Measurements from ENCODE around the gene PALS2. TPM values are rescaled to one million over a fixed set of nuclear protein-coding genes. Genes with fewer than 3 reads are reported as not detected.

Gene PALS2
- total RNA-seq, 1 donor = 48.0 TPM

DNA sequence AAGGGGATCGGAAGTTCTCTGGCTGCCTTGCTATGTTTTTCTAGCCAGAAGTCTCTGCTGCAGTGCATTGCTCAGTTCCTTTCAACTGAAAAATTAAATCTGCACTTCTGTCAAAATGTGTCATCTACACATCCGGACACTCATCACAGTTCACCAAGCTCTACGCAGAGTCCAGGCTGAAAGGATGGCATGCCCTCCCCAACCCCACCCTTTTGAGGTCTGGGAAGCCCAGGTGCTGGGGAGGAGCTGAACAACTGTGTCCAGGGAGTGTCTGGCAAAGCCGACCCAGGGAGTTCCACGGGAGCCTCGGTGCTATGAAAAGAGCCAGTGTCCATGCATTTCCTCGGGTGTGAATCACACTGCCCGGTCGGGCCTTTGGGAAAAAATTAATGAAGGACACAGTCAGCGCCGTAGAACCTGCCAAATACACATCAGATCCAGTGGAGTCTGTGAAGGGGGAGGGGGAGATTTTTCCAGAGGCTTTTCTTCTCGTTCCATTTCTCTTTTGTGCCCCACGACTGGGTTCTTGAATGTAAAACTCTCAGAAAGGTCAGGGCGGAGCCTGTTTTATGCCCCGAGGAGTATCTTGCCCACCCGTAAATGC lies 757 bp upstream of the PALS2 start:
- peak; percentile 52 for DNase-seq (ENCODE audit: low read depth)
- TF ChIP-seq, protein P1, sequence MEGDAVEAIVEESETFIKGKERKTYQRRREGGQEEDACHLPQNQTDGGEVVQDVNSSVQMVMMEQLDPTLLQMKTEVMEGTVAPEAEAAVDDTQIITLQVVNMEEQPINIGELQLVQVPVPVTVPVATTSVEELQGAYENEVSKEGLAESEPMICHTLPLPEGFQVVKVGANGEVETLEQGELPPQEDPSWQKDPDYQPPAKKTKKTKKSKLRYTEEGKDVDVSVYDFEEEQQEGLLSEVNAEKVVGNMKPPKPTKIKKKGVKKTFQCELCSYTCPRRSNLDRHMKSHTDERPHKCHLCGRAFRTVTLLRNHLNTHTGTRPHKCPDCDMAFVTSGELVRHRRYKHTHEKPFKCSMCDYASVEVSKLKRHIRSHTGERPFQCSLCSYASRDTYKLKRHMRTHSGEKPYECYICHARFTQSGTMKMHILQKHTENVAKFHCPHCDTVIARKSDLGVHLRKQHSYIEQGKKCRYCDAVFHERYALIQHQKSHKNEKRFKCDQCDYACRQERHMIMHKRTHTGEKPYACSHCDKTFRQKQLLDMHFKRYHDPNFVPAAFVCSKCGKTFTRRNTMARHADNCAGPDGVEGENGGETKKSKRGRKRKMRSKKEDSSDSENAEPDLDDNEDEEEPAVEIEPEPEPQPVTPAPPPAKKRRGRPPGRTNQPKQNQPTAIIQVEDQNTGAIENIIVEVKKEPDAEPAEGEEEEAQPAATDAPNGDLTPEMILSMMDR (IDR thresholded peaks at IDR 0.05; ENCODE audit: insufficient read depth, low read length) = no peak
- H3K4me3 ChIP-seq (ENCODE audit: low read depth, low read length) = peak overlapping the region; percentile 80

GRCh38 chr7:24573554-24574338 lies 494 bp downstream of the PALS2 start:
- peak; percentile 48 for DNase-seq (ENCODE audit: low read depth)
- H3K4me3 ChIP-seq (ENCODE audit: low read depth, low read length) = peak overlapping the region; percentile 80
- TF ChIP-seq, protein P1 (IDR thresholded peaks at IDR 0.05; ENCODE audit: insufficient read depth, low read length) = no peak

GRCh38 chr7:24574386-24574785 lies 1.1 kb downstream of the PALS2 start:
- H3K4me3 ChIP-seq (ENCODE audit: low read depth, low read length) = peak overlapping the region; percentile 80
- DNase-seq (ENCODE audit: low read depth) = peak; percentile 38
- TF ChIP-seq, protein P1 (IDR thresholded peaks at IDR 0.05; ENCODE audit: insufficient read depth, low read length) = no peak

DNA sequence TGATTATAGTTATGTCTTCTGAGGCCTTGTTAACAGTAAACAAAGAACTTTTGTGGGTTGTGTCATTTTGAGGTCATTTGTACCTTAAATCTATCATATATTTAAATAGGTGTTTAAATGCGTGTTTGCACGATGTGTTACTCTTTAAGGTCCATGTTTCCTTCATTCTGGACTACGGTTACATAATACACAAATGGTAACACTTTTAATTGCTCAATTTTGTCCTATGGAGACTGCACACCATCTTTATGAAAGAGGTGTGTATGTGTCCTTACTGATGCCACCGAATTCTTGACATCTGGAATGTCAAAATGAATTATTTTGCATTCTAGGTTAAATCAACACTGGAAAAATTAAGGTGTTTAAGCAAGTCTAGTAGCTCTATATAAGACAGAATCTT lies 1.7 kb downstream of the PALS2 start:
- H3K4me3 ChIP-seq (ENCODE audit: low read depth, low read length) = peak overlapping the region; percentile 80
- peak; percentile 10 for DNase-seq (ENCODE audit: low read depth)
- TF ChIP-seq, protein P1 (IDR thresholded peaks at IDR 0.05; ENCODE audit: insufficient read depth, low read length) = no peak

DNA sequence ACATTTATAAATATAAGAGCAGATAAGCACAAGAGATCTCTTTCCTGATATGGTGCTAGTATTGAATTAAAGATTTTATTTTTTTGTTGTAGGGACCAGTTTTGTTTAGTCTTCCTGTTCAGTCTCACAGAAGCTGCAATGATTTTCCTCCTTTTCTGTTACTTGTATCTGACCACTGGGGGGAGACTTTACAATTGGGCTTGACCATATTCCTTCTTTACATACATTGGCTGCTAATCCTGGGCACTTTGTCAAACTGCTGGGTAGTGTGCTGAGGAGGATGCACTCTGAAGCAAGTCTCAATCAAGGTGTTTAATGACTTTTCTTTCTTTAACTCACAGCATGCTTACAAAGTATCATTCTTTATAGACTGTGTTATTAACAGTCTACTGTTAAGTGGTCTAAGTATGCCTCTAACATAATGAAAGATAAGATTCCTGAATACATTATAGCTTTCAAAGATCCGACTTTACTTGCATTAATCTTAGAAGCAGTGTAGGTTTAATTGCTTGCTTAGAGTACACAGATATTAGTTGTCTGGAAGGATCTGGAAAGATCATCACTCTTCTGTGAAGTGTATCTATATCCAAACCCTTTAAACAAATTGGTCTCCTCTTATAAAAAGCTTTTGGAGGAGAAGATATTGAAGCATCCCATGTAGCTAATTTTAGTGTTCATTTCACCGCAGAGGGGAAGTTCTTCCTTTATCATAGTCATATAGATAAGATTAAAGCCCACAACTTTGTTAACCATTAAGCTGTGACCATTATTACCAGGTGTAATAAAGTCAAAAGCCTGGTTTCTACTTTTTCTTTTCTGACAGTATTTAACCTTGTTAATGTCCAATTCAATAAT lies 3.1 kb downstream of the PALS2 start:
- no peak overlapping the region for H3K4me3 ChIP-seq (ENCODE audit: low read depth, low read length)
- TF ChIP-seq, protein P1 (IDR thresholded peaks at IDR 0.05; ENCODE audit: insufficient read depth, low read length) = peak; percentile 75
- DNase-seq (ENCODE audit: low read depth) = peak; percentile 85

DNA sequence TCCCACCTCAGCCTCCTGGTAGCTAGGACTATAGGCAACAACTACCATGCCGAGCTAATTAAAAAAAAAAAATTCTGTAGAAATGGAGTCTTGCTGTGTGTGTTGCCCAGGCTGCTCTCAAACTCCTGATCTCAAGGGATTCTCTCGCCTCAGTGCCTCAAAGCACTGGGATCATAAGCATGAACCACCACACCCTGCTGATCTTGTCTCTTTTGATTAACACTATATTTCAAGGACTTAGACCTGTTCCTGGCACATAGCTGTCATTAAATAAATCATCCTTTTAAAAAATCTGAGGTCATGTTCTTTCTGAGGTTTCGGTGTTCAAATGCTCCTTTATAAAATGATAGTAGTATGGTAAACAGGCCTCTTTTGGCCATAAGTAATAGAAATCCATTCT lies 4.8 kb downstream of the PALS2 start:
- no peak overlapping the region for H3K4me3 ChIP-seq (ENCODE audit: low read depth, low read length)
- no peak for DNase-seq (ENCODE audit: low read depth)
- TF ChIP-seq, protein P1 (IDR thresholded peaks at IDR 0.05; ENCODE audit: insufficient read depth, low read length) = no peak

Data from fibroblast of the aortic adventitia (primary cell).